K562 (cell line): Measurements from ENCODE around the gene PIH1D1. TPM values are rescaled to one million over a fixed set of nuclear protein-coding genes. Genes with fewer than 3 reads are reported as not detected.

Source experiments
- CEBPG ChIP-seq, 3 experiments: fragments of 200-800 bp in 1 of 3; sonication (Bioruptor generic) in 1 of 3; sonication (generic) in 1 of 3; formaldehyde crosslinking in 1 of 3; IDR thresholded peaks in 2 of 3; conservative IDR thresholded peaks in 1 of 3; 2 replicates each; pipeline versions ENCODE4 v1.6.1 to v1.8.0; 2016 to 2022; ENCODE audit warnings: missing compliant biosample characterization in 2 of 3, missing genetic modification characterization in 2 of 3, mild to moderate bottlenecking in 1 of 3, missing genetic modification reagents in 1 of 3
- DDX20 ChIP-seq: fragments of 450-650 bp; IDR thresholded peaks from 2 replicates; pipeline ENCODE4 v1.6.1; 2016; ENCODE audit warnings: missing genetic modification characterization, low read depth, mild to moderate bottlenecking, missing compliant biosample characterization, moderate library complexity
- ELK3 ChIP-seq: fragments of 450-650 bp; formaldehyde crosslinking; IDR thresholded peaks from 2 replicates; pipeline ENCODE4 v1.4.0; 2020; ENCODE audit warnings: mild to moderate bottlenecking
- ETS1 ChIP-seq: conservative IDR thresholded peaks from 2 replicates; pipeline ENCODE4 v1.6.1; 2011; ENCODE audit warnings: low read depth, mild to moderate bottlenecking, low read length; ENCODE audit not compliant: control insufficient read depth
- GABPB1 ChIP-seq: sonication (generic); formaldehyde crosslinking; IDR thresholded peaks from 2 replicates; pipeline ENCODE4 v1.8.0; 2022; ENCODE audit warnings: mild to moderate bottlenecking, missing genetic modification reagents
- HEY1 ChIP-seq: fragments of 250-450 bp; sonication (Bioruptor Pico); IDR thresholded peaks from 2 replicates; pipeline ENCODE4 v1.5.0; 2020; ENCODE audit warnings: mild to moderate bottlenecking, moderate library complexity, borderline replicate concordance
- LEF1 ChIP-seq: fragments of 450-650 bp; IDR thresholded peaks from 2 replicates; pipeline ENCODE4 v1.6.1; 2016; ENCODE audit warnings: mild to moderate bottlenecking
- PRDM10 ChIP-seq: fragments of 450-650 bp; IDR thresholded peaks from 2 replicates; pipeline ENCODE4 v1.6.1; 2018; ENCODE audit not compliant: partially characterized antibody
- RFX5 ChIP-seq: IDR thresholded peaks from 2 replicates; pipeline ENCODE4 v1.6.1; 2011; ENCODE audit warnings: low read depth, mild to moderate bottlenecking, improper control_type of control experiment, low read length
- RFX7 ChIP-seq: fragments of 250-450 bp; sonication (Bioruptor Pico); IDR thresholded peaks from 2 replicates; pipeline ENCODE4 v1.5.1; 2021; ENCODE audit warnings: mild to moderate bottlenecking
- STAG1 ChIP-seq: sonication (generic); formaldehyde crosslinking; IDR thresholded peaks from 2 replicates; pipeline ENCODE4 v1.5.0; 2020; ENCODE audit warnings: missing genetic modification reagents, borderline replicate concordance
- TSC22D4 ChIP-seq: fragments of 450-650 bp; IDR thresholded peaks from 2 replicates; pipeline ENCODE4 v1.6.1; 2016; ENCODE audit warnings: missing genetic modification characterization, missing biosample characterization, control low read depth
- UBTF ChIP-seq, 2 experiments: IDR thresholded peaks; 2 replicates each; pipeline ENCODE4 v1.6.1; 2012; ENCODE audit warnings: improper control_type of control experiment in 2 of 2, low read depth in 2 of 2, low read length in 2 of 2, borderline replicate concordance in 1 of 2
- ZNF184 ChIP-seq: sonication (generic); formaldehyde crosslinking; IDR thresholded peaks from 2 replicates; pipeline ENCODE4 v1.5.0; 2020; ENCODE audit warnings: missing genetic modification reagents
- ZNF3 ChIP-seq: fragments of 250-450 bp; sonication (Bioruptor Pico); IDR thresholded peaks from 2 replicates; pipeline ENCODE4 v1.5.0; 2021; ENCODE audit warnings: mild to moderate bottlenecking, moderate library complexity
- ZNF354B ChIP-seq: fragments of 250-450 bp; sonication (Bioruptor Pico); IDR thresholded peaks from 2 replicates; pipeline ENCODE4 v1.4.0; 2020
- ZNF75A ChIP-seq: fragments of 450-650 bp; formaldehyde crosslinking; IDR thresholded peaks from 2 replicates; pipeline ENCODE4 v1.4.0; 2020; ENCODE audit warnings: mild to moderate bottlenecking
- ZNF766 ChIP-seq: fragments of 200-800 bp; sonication (Bioruptor generic); conservative IDR thresholded peaks from 2 replicates; pipeline ENCODE4 v1.6.1; 2016; ENCODE audit warnings: missing genetic modification characterization, missing compliant biosample characterization
- polyA plus RNA-seq, 8 experiments: library from polyadenylated mRNA; depleted of rRNA in 4 of 8; stranded (reverse) in 5 of 8; unstranded in 3 of 8; fragments of >200 nt; fragmentation: Nextera tagmentation in 2 of 8; fragmentation: Illumina TruSeq in 1 of 8; extraction: Ambion mirVana in 2 of 8; extraction: Trizol in 1 of 8; gene quantifications; 2 replicates each; pipeline versions ENCODE4 v1.2.1 to v1.2.3, GENCODE V29; 2011 to 2014; ENCODE audit warnings: inconsistent platforms in 1 of 8, missing spikeins in 1 of 8
- total RNA-seq, 7 experiments: library from RNA; depleted of rRNA in 6 of 7; stranded (reverse); fragments of >200 nt in 6 of 7; fragmentation: Illumina TruSeq in 2 of 7; extraction: Trizol in 2 of 7; gene quantifications; 2 replicates each; pipeline versions ENCODE4 v1.2.1 to v1.2.3, GENCODE V29; 2011 to 2021; ENCODE audit warnings: low replicate concordance in 1 of 7

PIH1D1 gene
- total and polyA plus RNA-seq, 9 of the 15 experiments (the other 6 are each of a cell fraction or from before 2014, with no cell fraction given) = 26.5 to 224 (median 137) TPM

- TF ChIP-seq CEBPG (CRISPR knock-in tag; IDR thresholded peaks at IDR 0.05) = no peak
- no peak for TF ChIP-seq CEBPG (tag; conservative IDR thresholded peaks at IDR 0.05 in 1 of 2, IDR thresholded peaks at IDR 0.05 in 1 of 2)
- TF ChIP-seq HEY1 (CRISPR knock-in tag) = no peak
- 0 out of 2 replicates have a peak, but pooled peaks have one; percentile 44 for TF ChIP-seq ETS1
- TF ChIP-seq RFX5 = no peak
- TF ChIP-seq STAG1 (CRISPR knock-in tag) = no peak
- TF ChIP-seq ZNF75A (CRISPR knock-in tag) = no peak
- no peak for TF ChIP-seq LEF1
- TF ChIP-seq ZNF766 (CRISPR knock-in tag) = no peak
- no peak for TF ChIP-seq TSC22D4 (tag)
- peak; percentile 46 for TF ChIP-seq PRDM10
- peak; percentile 1; the same call in 1 of the 2 replicates for TF ChIP-seq GABPB1 (CRISPR knock-in tag)
- TF ChIP-seq RFX7 (CRISPR knock-in tag) = no peak
- TF ChIP-seq ZNF184 = no peak
- no peak for TF ChIP-seq DDX20
- peak in 1 of 2 experiments; percentile 66; a peak in 1 of 4 replicates for TF ChIP-seq UBTF (IDR thresholded peaks at IDR 0.05; ENCODE audit: borderline replicate concordance in 1 of 2, low read depth in 2 of 2, low read length in 2 of 2)
- TF ChIP-seq ZNF3 (CRISPR knock-in tag) = no peak
- TF ChIP-seq ELK3 (CRISPR knock-in tag) = no peak
- no peak for TF ChIP-seq ZNF354B (CRISPR knock-in tag)
Measured at GRCh38 chr19:49453013-49453756, 1.6 kb upstream of the PIH1D1 start, which contains the start of gene ALDH16A1 (continued).
